ENCODE results near the gene JAG2.

DNA sequence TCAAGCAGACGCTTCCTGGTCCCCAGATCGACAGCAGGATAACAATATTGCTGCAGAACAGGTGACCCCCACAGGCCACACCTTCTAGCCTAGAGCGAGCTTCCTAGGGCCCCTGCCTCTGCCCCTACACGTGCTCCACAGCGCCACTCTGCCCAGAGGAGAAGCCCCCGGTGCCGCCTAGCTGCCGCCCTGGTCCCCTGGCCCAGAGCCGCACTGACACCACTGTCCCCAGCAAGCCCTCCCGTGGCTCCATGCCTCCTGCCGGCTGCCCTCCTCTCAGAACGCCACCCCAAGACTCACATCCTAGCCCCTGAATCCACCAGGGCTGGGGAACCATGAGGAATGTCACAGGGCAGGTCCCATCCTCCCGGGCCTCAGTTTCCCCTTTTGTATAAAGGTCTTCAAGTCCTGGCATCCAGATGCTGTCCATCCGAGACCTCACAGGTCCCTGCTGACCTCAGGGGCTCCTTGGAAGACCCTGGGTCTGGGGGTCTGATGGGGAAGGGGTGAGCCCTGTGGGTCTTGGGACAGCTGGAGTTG, 31.0 kb downstream of the JAG2 start:
- TF ChIP-seq, protein P1, sequence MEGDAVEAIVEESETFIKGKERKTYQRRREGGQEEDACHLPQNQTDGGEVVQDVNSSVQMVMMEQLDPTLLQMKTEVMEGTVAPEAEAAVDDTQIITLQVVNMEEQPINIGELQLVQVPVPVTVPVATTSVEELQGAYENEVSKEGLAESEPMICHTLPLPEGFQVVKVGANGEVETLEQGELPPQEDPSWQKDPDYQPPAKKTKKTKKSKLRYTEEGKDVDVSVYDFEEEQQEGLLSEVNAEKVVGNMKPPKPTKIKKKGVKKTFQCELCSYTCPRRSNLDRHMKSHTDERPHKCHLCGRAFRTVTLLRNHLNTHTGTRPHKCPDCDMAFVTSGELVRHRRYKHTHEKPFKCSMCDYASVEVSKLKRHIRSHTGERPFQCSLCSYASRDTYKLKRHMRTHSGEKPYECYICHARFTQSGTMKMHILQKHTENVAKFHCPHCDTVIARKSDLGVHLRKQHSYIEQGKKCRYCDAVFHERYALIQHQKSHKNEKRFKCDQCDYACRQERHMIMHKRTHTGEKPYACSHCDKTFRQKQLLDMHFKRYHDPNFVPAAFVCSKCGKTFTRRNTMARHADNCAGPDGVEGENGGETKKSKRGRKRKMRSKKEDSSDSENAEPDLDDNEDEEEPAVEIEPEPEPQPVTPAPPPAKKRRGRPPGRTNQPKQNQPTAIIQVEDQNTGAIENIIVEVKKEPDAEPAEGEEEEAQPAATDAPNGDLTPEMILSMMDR (IDR thresholded peaks at IDR 0.05), result no peak
- no peak for TF ChIP-seq POLR2A (IDR thresholded peaks at IDR 0.05)
